Epithelial cell of proximal tubule (primary cell): ENCODE results near the gene GPATCH4. TPM values are rescaled to one million over a fixed set of nuclear protein-coding genes. Genes with fewer than 3 reads are reported as not detected.
"Not testable (repeated sequence)": the region's sequence is repeated elsewhere in the genome, so short reads cannot be mapped to it uniquely, and the experiment has no call there.

Experiments used
- DNase-seq: peaks from one replicate; pipeline ENCODE4 v3.0.0-alpha.2; 2011; ENCODE audit warnings: low read depth
- H3K4me3 ChIP-seq: 2 replicates; pipeline ENCODE4 v1.5.1; 2011; ENCODE audit warnings: low read depth, mild to moderate bottlenecking, low read length
- total RNA-seq: library from RNA; depleted of rRNA; stranded (reverse); fragments of >200 nt; gene quantifications from 2 replicates; pipeline ENCODE4 v1.2.3, GENCODE V29; 2015
- TF ChIP-seq, protein P1 (sequence below): conservative IDR thresholded peaks from 2 replicates; pipeline ENCODE4 v1.5.1; 2012; ENCODE audit warnings: low read depth, mild to moderate bottlenecking, low read length

The GPATCH4 gene
- total RNA-seq, 1 donor from 2014 or later, result 15.9 TPM

DNA sequence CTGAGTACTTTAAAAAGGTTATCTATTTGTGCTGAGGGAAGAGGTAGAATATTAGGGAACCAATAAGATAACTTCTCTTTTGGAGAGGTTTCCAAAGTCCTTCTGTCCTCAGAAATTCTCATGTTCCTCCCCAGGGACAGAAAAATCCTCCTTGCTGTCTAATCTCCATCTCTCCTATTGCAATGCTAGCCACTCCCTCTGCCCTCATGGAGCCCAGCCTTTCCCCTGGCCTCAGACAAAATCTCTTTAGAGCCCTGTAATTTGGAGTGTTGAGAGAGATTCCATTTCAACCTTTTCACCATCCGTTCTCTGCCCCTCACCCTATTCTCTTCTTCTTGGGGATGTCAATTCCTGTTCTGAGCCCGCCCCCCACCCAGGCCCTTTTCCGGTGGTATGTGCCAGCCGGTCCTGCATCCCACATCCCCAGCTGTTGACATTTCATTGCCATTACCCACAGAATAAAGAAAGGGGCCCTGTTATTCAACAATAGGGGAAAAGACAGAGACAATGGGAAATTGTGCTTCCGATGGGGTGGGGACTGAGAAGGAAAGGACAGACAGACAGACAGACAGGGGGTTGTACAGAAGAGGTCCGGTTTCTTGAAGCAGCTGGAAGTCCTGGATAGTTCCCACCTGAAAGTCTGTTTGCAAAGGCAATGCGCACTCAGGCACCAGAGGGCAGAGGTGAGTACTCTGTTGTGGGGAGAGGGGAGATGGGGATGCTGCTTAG lies 17.7 kb upstream of the GPATCH4 start, which contains the start of gene HAPLN2:
HAPLN2 (plus strand) TSS at position 563 of the 729 bp plus-strand sequence. CDS start 4,076 bp downstream, outside the sequence.
- no peak for DNase-seq
- H3K4me3 ChIP-seq, result no peak within 1 kb of the TSS
- TF ChIP-seq, protein P1, sequence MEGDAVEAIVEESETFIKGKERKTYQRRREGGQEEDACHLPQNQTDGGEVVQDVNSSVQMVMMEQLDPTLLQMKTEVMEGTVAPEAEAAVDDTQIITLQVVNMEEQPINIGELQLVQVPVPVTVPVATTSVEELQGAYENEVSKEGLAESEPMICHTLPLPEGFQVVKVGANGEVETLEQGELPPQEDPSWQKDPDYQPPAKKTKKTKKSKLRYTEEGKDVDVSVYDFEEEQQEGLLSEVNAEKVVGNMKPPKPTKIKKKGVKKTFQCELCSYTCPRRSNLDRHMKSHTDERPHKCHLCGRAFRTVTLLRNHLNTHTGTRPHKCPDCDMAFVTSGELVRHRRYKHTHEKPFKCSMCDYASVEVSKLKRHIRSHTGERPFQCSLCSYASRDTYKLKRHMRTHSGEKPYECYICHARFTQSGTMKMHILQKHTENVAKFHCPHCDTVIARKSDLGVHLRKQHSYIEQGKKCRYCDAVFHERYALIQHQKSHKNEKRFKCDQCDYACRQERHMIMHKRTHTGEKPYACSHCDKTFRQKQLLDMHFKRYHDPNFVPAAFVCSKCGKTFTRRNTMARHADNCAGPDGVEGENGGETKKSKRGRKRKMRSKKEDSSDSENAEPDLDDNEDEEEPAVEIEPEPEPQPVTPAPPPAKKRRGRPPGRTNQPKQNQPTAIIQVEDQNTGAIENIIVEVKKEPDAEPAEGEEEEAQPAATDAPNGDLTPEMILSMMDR, result peak; percentile 67

- DNase-seq, result no peak
- TF ChIP-seq, protein P1, result peak; percentile 21
- H3K4me3 ChIP-seq, result no peak overlapping the region
Observed at GRCh38 chr1:156616463-156616862, 15.2 kb upstream of the GPATCH4 start.

GRCh38 chr1:156615946-156616345 lies 14.7 kb upstream of the GPATCH4 start:
- TF ChIP-seq, protein P1, result no peak
- DNase-seq, result no peak
- H3K4me3 ChIP-seq, result no peak overlapping the region

DNA sequence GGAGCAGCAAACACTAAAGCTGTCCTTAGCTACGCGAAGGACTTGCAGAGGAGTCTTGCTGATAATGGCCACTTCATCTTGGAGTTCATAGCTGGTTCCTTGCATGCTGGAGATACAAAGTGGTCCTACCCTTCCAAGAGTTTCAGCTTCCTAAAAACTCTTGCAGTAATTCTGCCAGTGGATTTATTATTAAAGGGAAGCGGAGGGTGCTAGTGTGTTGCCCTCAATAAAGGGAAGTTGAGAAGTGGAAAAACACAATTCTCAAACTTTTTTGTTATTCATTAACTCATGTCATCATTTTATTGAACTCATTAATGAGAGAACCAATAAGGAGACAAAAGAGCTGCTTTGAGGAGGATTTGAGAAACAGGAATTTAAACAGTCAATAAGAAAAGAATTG lies 11.4 kb upstream of the GPATCH4 start:
- TF ChIP-seq, protein P1, result no peak
- no peak for DNase-seq

DNA sequence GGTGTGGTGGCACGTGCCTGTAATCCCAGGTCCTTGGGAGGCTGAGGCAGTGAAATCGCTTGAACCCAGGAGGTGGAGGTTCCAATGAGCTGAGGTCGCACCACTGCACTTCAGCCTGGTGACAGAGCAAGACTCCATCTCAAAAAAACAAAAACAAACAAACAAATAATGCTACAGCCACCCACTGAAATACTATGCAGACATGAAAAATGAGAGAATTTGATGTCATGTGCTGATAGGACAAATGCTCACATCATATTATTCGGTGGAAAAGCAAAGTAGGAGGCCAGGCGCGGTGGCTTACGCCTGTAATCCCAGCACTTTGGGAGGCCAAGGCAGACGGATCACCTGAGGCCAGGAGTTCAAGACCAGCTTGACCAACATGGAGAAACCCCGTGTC lies 8.8 kb upstream of the GPATCH4 start:
- not testable (repeated sequence) for H3K4me3 ChIP-seq, DNase-seq

More for the DNA sequence above, 11.4 kb upstream of the GPATCH4 start:
- no peak overlapping the region for H3K4me3 ChIP-seq

- no peak for DNase-seq
- no peak overlapping the region for H3K4me3 ChIP-seq
- TF ChIP-seq, protein P1, result peak; percentile 75
Observed at GRCh38 chr1:156608981-156609380, 7.7 kb upstream of the GPATCH4 start.

DNA sequence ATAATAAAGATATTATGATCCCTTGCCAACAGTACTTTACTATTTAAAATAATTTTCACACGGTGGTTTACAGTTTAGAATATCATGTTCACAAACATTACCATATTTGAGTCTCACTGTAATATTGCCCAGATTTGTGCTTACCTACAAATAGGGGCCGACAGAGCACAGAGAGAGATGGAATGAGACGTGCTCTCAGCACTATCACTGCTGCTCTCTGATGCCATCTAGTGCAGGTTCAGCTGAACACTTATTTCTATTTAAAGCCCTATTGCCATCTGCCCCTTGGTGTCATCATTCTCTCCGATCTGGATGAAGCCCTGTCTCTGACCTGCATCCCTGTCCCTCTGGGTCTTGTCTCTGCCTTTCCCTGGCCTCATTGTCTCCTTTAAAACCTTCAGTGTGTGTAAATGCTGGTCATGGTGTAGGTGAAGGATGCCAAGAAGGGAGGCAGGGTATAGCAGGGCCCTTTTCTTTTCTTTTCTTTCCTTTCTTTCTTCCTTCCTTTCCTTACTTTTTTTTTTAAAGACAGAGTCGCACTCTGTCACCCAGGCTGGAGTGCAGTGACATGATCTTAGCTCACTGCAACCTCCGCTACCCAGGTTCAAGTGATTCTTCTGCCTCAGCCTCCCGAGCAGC lies 6.9 kb upstream of the GPATCH4 start:
- no peak for DNase-seq

DNA sequence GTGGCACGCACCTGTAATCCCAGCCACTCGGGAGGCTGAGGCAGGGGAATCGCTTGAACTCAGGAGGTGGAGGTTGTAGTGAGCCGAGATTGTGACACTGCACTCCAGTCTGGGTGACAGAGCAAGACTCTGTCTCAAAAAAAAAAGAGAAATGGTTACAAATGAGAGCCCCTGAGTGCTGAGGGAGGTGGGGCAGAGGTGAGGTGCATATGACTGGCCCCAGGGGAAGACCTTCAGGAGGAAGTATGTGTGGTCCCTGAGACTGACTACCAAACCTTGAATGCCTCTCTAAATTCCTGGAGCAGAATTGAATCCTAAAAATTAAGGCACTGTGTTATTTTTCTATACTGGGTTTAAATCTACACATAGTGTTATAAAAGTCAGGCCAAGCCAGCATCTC lies 6.1 kb upstream of the GPATCH4 start:
- not testable (repeated sequence) for H3K4me3 ChIP-seq, DNase-seq

More for the DNA sequence above, 6.9 kb upstream of the GPATCH4 start:
- H3K4me3 ChIP-seq, result no peak overlapping the region
- TF ChIP-seq, protein P1, result peak; percentile 86
